Stimulated activated effector memory CD8-positive, alpha-beta T cell treated with anti-CD3 and anti-CD28 coated beads, Interleukin-12 subunit alpha, Interleukin-12 subunit beta, amount 100 ng/mL, for 72 hours (primary cell): ENCODE data around the gene GALNT2.
A peak's percentile ranks its signal among the peaks of the same experiment; 100 is the strongest.

Experiments
- ATAC-seq: fragments of 150-1000 bp; cut with Tn5 transposase; 2 replicates; pipeline ENCODE4 v1.10.0; 2021
- DNase-seq, 2 donors: peaks; one replicate each; pipeline ENCODE4 v3.0.0; 2021 to 2022; ENCODE audit warnings: low spot score in 2 of 2
- H3K27ac Mint-ChIP-seq: one replicate; pipeline ENCODE4 v1.8.0; 2022; ENCODE audit warnings: mild to moderate bottlenecking, mixed read lengths
- H3K36me3 Mint-ChIP-seq: one replicate; pipeline ENCODE4 v1.8.0; 2022; ENCODE audit warnings: mild to moderate bottlenecking, mixed read lengths
- H3K4me1 Mint-ChIP-seq: one replicate; pipeline ENCODE4 v1.8.0; 2022; ENCODE audit warnings: mixed read lengths
- H3K4me3 Mint-ChIP-seq: one replicate; pipeline ENCODE4 v1.8.0; 2022; ENCODE audit warnings: mild to moderate bottlenecking, mixed read lengths
- H3K9me3 Mint-ChIP-seq: one replicate; pipeline ENCODE4 v1.8.0; 2022; ENCODE audit warnings: mixed read lengths

Gene GALNT2

GRCh38 chr1:230066466-230067404, at the start of gene GALNT2:
Gene GALNT2 (plus strand): TSS chr1:230067238. CDS start chr1:230067281, 43 bp downstream.
- peak; percentile 93 for ATAC-seq

DNA sequence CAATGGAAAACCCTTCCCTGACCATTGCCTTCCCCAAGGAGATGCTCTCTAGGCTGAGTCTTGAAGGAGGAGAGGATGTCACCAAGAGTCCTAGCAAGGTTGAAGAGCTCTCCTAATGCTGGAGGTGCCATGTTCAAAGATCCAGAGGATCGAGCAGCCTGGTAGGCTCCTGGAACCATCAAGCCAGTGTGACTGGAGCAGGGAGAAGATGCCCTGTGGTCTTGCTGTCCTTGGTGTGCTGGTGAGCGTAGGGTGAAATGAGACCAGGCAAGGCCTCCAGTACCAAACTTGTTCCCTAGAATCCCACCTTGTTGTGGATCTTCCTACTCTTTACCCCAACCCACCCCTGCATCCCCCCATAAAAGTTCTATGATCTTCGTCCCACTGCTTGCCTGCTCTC, 46.6 kb upstream of the GALNT2 start:
- Mint-ChIP-seq H3K9me3 (peaks cover 2% of the 10 kb centered on the region), H3K4me3 (no peak overlapping the region), H3K4me1 (no peaks in the 10 kb centered on the region), H3K36me3 (no peaks in the 10 kb centered on the region), H3K27ac (no peak overlapping the region)
- ATAC-seq (no peak), DNase-seq (no peak)

More at GRCh38 chr1:230066466-230067404, at the start of gene GALNT2:
- peak; percentile 81 to 90 for DNase-seq
- Mint-ChIP-seq H3K4me1 (peaks cover 30% of the 10 kb centered on the region), H3K27ac (peak within 1 kb of the TSS; percentile 82), H3K9me3 (no peaks in the 10 kb centered on the region), H3K36me3 (no peaks in the 10 kb centered on the region), H3K4me3 (peak within 1 kb of the TSS; percentile 80)

GRCh38 chr1:230022666-230023380, 44.2 kb upstream of the GALNT2 start:
- Mint-ChIP-seq H3K4me3 (no peak overlapping the region), H3K27ac (no peak overlapping the region)

GRCh38 chr1:230025686-230026085, 41.4 kb upstream of the GALNT2 start:
- Mint-ChIP-seq H3K36me3 (no peaks in the 10 kb centered on the region), H3K27ac (no peak overlapping the region), H3K4me1 (peaks cover under 1% of the 10 kb centered on the region), H3K9me3 (peaks cover 2% of the 10 kb centered on the region), H3K4me3 (no peak overlapping the region)
- DNase-seq (no peak), ATAC-seq (no peak)

More at GRCh38 chr1:230022666-230023380, 44.2 kb upstream of the GALNT2 start:
- no peak for ATAC-seq
- Mint-ChIP-seq H3K9me3 (peaks cover 2% of the 10 kb centered on the region), H3K4me1 (no peaks in the 10 kb centered on the region), H3K36me3 (no peaks in the 10 kb centered on the region)
- DNase-seq: no peak

GRCh38 chr1:230026139-230026538, 40.9 kb upstream of the GALNT2 start:
- no peak for ATAC-seq

DNA sequence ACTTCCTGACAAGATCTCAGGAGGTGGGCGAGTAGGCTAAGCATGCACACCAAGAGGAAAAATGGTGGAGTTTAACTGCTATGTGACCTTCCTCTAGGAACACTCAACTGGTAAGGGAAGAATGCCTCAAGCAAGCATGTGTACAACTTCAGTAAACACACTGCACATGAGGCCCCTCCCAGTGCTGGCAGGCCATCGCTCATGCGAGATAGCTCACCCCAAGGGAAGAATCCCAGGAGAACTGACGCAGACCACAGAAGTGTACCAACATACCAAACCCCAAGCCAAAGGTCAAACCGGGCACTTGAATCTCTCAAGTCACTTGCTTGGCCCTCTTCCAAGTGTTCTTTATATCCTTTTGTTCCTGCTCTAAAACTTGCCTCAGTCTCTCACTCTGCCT, 40.5 kb upstream of the GALNT2 start:
- no peak overlapping the region for H3K27ac Mint-ChIP-seq
- ATAC-seq: no peak

More at GRCh38 chr1:230026139-230026538, 40.9 kb upstream of the GALNT2 start:
- Mint-ChIP-seq H3K4me3 (no peak overlapping the region), H3K27ac (no peak overlapping the region), H3K4me1 (peaks cover 5% of the 10 kb centered on the region), H3K9me3 (peaks cover 2% of the 10 kb centered on the region), H3K36me3 (no peaks in the 10 kb centered on the region)
- DNase-seq: no peak

DNA sequence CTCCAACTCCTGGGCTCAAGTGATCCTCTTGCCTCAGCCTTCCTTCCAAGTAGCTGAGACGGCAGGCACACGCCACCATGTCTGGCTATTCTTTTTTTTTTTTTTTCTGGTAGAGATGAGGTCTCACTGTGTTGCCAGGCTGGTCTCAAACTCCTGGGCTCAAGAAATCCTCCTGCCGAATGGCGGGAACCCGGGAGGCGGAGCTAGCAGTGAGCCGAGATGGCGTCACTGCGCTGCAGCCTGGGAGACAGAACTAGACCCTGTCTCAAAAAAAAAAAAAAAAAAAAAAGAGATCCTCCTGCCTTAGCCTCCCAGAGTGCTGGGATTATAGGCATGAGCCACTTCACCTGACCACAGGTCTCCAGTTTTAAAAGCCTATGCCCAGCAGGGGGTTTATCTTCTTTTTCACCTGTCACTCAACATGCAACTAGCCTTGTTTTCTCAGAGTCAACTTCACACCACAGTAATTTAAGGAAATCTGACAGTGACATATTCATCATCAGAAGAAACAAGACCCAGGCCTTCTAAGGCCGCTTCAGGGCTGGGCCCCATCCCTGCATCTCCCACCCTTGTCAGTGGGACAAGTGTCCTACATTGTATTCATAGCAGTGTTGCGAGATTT, 38.3 kb upstream of the GALNT2 start:
- Mint-ChIP-seq H3K27ac (no peak overlapping the region), H3K4me1 (peaks cover 7% of the 10 kb centered on the region), H3K9me3 (peaks cover 2% of the 10 kb centered on the region), H3K4me3 (no peak overlapping the region), H3K36me3 (no peaks in the 10 kb centered on the region)
- ATAC-seq (no peak), DNase-seq (no peak)

More for the DNA sequence above, 40.5 kb upstream of the GALNT2 start:
- Mint-ChIP-seq H3K36me3 (no peaks in the 10 kb centered on the region), H3K9me3 (peaks cover 2% of the 10 kb centered on the region), H3K4me3 (no peak overlapping the region), H3K4me1 (peaks cover 7% of the 10 kb centered on the region)
- DNase-seq: no peak

- Mint-ChIP-seq H3K9me3 (no peaks in the 10 kb centered on the region), H3K4me1 (peaks cover 7% of the 10 kb centered on the region), H3K36me3 (no peaks in the 10 kb centered on the region), H3K4me3 (no peak overlapping the region), H3K27ac (no peak overlapping the region)
- ATAC-seq: no peak
- no peak for DNase-seq
These were observed 37.6 kb upstream of the GALNT2 start for GRCh38 chr1:230029244-230029941.

DNA sequence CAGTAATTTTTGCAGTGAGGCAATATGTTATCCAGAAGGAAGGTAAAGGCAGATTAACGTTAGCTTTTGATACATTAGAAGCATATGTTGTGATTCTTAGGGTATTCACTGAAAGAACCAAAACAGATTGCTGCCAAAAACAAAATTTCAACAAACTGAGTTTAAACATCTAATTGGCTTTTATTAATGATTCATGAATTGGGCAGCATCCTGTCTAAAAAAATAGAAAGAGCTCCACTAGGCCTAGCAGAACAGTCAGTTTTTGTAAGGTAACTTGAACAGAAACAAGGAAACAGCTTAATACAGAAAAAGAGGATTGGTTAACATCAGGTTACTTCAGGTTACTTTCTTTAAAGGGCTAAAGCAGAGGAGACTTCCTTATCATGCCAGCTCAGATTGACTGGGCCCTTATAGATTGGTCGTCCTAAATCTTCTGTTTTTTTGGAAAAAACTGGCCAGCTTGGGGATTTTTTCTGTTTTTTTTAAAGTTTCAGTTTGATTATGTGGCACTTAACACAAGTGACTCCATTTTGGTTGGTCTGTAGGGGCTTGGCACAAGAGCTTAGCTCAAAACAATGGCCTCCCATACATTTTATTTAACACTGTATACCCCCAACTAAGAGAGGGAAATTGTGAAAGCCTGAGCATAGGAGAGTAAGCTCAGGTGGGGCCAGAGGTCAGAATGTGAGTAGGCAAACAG, 36.8 kb upstream of the GALNT2 start:
- Mint-ChIP-seq H3K27ac (no peak overlapping the region), H3K4me1 (peaks cover 7% of the 10 kb centered on the region), H3K9me3 (peaks cover 2% of the 10 kb centered on the region), H3K36me3 (no peaks in the 10 kb centered on the region), H3K4me3 (no peak overlapping the region)
- no peak for DNase-seq
- ATAC-seq: no peak

DNA sequence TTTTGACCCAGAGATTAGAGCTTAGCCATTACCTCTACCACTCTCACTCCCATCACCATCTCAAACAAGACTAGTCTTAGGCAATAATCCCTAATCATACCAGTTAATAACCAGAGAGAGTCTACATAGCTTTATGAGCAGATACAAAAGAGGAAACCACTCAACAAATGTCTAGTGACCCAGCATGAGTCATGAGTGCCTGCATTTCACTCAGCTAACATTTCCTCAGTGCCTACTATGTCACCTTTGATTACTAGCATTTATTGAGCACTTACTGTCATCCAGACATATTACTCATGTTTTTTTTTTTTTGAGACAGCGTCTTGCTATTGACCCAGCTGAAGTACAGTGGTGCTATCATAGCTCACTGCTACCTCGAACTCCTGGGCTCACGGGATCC, 35.9 kb upstream of the GALNT2 start:
- Mint-ChIP-seq H3K4me3 (no peak overlapping the region), H3K36me3 (no peaks in the 10 kb centered on the region), H3K9me3 (peaks cover 2% of the 10 kb centered on the region), H3K27ac (no peak overlapping the region), H3K4me1 (peaks cover 7% of the 10 kb centered on the region)
- peak; percentile 96 for ATAC-seq
- DNase-seq: no peak

GRCh38 chr1:230032516-230033281, 34.3 kb upstream of the GALNT2 start:
- no peak overlapping the region for H3K4me3 Mint-ChIP-seq
- DNase-seq (no peak), ATAC-seq (no peak)
- H3K27ac Mint-ChIP-seq: no peak overlapping the region
- peaks cover 2% of the 10 kb centered on the region for H3K9me3 Mint-ChIP-seq
- no peaks in the 10 kb centered on the region for H3K36me3 Mint-ChIP-seq
- H3K4me1 Mint-ChIP-seq: peaks cover 13% of the 10 kb centered on the region

DNA sequence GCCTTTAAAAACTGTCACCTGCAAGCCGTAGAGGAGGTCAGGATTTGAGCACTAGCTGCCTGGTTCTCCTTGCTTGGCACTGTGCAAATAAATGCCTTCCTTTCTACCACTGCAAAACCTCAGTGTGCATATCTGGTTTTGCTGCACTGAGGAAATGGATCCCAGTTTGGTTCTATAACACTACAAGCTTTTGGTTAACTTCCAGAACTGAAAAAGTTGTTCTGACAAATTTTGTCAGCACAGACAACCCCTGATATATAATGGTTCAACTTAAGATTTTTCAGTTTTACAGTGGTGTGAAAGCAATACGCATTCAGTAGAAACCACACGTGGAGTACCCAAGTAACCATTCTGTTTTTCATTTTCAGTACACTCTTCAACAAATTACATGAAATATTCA, 29.8 kb upstream of the GALNT2 start:
- no peak overlapping the region for H3K4me3 Mint-ChIP-seq
- no peaks in the 10 kb centered on the region for H3K36me3 Mint-ChIP-seq
- peak in 1 of 2 donors; percentile 56 for DNase-seq
- H3K27ac Mint-ChIP-seq: no peak overlapping the region
- peak; percentile 85 for ATAC-seq
- H3K4me1 Mint-ChIP-seq: peaks cover 12% of the 10 kb centered on the region
- peaks cover 2% of the 10 kb centered on the region for H3K9me3 Mint-ChIP-seq

DNA sequence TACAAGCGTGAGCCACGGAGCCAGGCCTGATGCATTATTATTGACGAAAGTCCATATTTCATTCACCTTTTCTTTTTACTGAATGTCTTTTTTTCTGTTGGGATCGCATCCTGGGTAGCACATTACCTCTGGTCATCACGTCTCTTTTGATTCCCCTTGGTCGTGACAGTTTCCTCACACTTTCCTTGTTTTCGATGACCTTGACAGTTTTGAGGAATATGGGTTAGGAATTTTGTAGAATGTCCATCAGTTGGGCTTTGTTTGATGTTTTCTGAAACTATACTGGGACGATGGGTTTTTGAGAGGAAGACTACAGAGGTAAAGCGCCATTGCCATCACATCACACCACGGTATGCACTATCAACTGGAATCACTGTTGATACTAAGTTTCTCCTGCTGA, 26.6 kb upstream of the GALNT2 start:
- Mint-ChIP-seq H3K4me1 (peaks cover 12% of the 10 kb centered on the region), H3K9me3 (no peaks in the 10 kb centered on the region), H3K27ac (no peak overlapping the region), H3K4me3 (no peak overlapping the region), H3K36me3 (no peaks in the 10 kb centered on the region)
- no peak for ATAC-seq
- DNase-seq: no peak

DNA sequence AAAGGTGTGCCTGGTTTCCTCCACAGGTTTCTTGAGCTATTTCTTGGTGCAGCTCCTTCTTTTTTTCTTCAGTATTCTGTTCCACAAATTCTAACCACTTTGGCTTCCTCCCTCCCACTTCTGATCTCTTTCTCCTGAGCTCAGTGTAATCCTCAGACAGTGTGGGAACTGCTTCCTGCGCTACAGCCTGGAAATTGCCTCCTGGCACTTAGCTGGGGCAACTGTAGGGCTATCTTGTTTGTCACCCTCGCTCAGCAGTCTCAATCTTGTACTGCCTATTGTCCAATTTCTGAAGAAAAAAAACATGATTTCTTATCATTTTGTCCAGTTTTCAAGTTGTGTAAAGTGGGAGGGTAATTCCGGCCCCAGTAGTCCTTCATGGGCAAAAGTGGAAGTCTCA, 24.0 kb upstream of the GALNT2 start:
- Mint-ChIP-seq H3K36me3 (no peaks in the 10 kb centered on the region), H3K4me1 (peaks cover 2% of the 10 kb centered on the region), H3K27ac (no peak overlapping the region), H3K4me3 (no peak overlapping the region), H3K9me3 (no peaks in the 10 kb centered on the region)
- ATAC-seq: no peak
- DNase-seq: peak in 1 of 2 donors; percentile 2
